Gastroesophageal sphincter (tissue), 4 donors: ENCODE measurements around the gene MTHFD1L. TPM values are rescaled to one million over a fixed set of nuclear protein-coding genes. Genes with fewer than 3 reads are reported as not detected.

Source experiments
- ATAC-seq: fragments of 150-250 bp; one replicate; pipeline ENCODE4 v1.9.1; 2016; ENCODE audit warnings: mild to moderate bottlenecking, moderate library complexity
- H3K27ac ChIP-seq, 4 donors: fragments of 200-600 bp; sonication (generic) in 3 of 4; 1 replicate in 3 of 4; 2 replicates in 1 of 4; pipeline ENCODE4 v1.5.1; 2016 to 2019
- H3K27me3 ChIP-seq: fragments of 200-600 bp; sonication (generic); one replicate; pipeline ENCODE4 v1.5.1; 2019
- H3K36me3 ChIP-seq, 2 donors: fragments of 200-600 bp; sonication (generic); one replicate each; pipeline ENCODE4 v1.5.1; 2019; ENCODE audit warnings: control low read depth in 1 of 2
- H3K4me1 ChIP-seq, 3 donors: fragments of 200-600 bp; sonication (generic); 1 replicate in 2 of 3; 2 replicates in 1 of 3; pipeline ENCODE4 v1.5.1; 2016 to 2019; ENCODE audit warnings: control low read depth in 2 of 3
- H3K4me3 ChIP-seq, 2 donors: fragments of 200-600 bp; sonication (generic); one replicate each; pipeline ENCODE4 v1.5.1; 2019; ENCODE audit warnings: mild to moderate bottlenecking in 1 of 2, moderate library complexity in 1 of 2
- H3K9me3 ChIP-seq, 3 donors: fragments of 200-600 bp; sonication (generic); one replicate each; pipeline ENCODE4 v1.5.1; 2017 to 2019; ENCODE audit warnings: control low read depth in 2 of 3
- CTCF ChIP-seq, 4 experiments: fragments of 200-600 bp in 2 of 4; fragments of 450-650 bp in 2 of 4; sonication (generic) in 1 of 4; IDR thresholded peaks; one replicate each; pipeline ENCODE4 v1.5.1; 2017 to 2019; ENCODE audit warnings: antibody characterized with exemption in 4 of 4, mild to moderate bottlenecking in 2 of 4, moderate library complexity in 2 of 4
- EP300 ChIP-seq: sonication (generic); formaldehyde crosslinking; IDR thresholded peaks from one replicate; pipeline ENCODE4 v1.6.1; 2017; ENCODE audit warnings: antibody characterized with exemption, mild to moderate bottlenecking
- POLR2A ChIP-seq, 2 donors: fragments of 450-650 bp; IDR thresholded peaks; one replicate each; pipeline ENCODE4 v1.6.1; 2017; ENCODE audit warnings: antibody characterized with exemption in 2 of 2, mild to moderate bottlenecking in 2 of 2, moderate library complexity in 1 of 2
- POLR2AphosphoS5 ChIP-seq: sonication (generic); formaldehyde crosslinking; IDR thresholded peaks from one replicate; pipeline ENCODE4 v1.6.1; 2017; ENCODE audit warnings: antibody characterized with exemption
- WGBS, 2 donors: methylation state at CpG; one replicate each; pipeline ENCODE4 v1.1.5; 2018; ENCODE audit warnings: low coverage in 1 of 2; 5-methylcytosine and 5-hydroxymethylcytosine counted together
- total RNA-seq, 4 donors: library from RNA; depleted of rRNA; stranded (reverse); fragments of >200 nt; gene quantifications; one replicate each; pipeline ENCODE4 v1.1.0, GENCODE V29; 2016

The MTHFD1L gene
- total RNA-seq, 4 donors from 2014 or later = 1.2 to 10.8 (median 4.0) TPM

- WGBS, 2 donors = 81 to 86% methylated on average over 3 to 7 of the region's 7 CpGs
These were observed 50.4 kb downstream of the MTHFD1L start for GRCh38 chr6:150915880-150916265.

DNA sequence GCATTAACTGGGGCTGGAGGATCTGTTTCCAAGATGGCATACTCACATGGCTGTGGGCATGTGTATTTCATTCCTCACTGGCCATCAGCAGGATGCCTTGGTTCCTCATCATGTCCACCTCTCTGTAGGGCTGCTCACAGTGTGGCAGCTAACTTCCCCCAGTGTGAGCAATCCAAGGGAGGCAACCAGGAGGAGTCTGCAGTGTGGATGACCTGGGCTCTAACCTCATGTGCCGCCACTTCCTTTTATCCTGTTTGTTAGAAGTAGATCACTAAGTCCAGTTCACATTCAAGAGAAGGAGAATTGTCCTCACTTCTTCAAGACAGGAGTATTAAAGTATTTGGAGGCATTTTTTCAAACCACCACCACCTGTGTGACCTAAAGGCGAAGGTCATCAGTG, 54.4 kb downstream of the MTHFD1L start:
- no peaks in the 10 kb centered on the region for H3K27me3 ChIP-seq

More at GRCh38 chr6:150915880-150916265, 50.4 kb downstream of the MTHFD1L start:
- Histone ChIP-seq H3K27me3 (no peaks in the 10 kb centered on the region), H3K36me3 (peaks cover 0 to 16% of the 10 kb centered on the region in 2 donors), H3K4me1 (no peaks in the 10 kb centered on the region), H3K9me3 (no peaks in the 10 kb centered on the region), H3K27ac (no peak overlapping the region), H3K4me3 (no peak overlapping the region)
- TF ChIP-seq EP300 (no peak), POLR2A (IDR thresholded peaks at IDR 0.05) (no peak), CTCF (IDR thresholded peaks at IDR 0.05) (no peak), POLR2AphosphoS5 (no peak)
- ATAC-seq = peak; percentile 75

DNA sequence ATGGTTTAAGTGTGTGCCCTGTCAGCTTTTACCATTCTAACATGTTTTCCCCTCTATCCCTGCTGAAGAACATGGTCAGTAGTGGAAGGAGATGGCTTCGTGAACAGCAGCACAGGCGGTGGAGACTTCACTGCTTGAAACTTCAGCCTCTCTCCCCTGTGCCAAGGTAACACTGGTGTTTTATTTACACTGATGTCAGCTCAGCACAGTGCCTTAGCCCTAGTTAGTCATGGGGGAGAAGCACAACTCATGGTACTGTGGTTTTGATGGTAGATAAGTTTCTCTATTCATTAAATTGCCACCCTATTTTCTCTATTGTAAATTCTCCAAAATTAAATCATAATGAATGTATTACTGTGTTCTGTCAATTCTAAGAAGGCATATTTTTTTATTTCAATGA, 56.6 kb downstream of the MTHFD1L start:
- Histone ChIP-seq H3K9me3 (no peaks in the 10 kb centered on the region), H3K27ac (no peak overlapping the region), H3K36me3 (peaks cover 0 to 20% of the 10 kb centered on the region in 2 donors), H3K4me1 (no peaks in the 10 kb centered on the region), H3K27me3 (no peaks in the 10 kb centered on the region), H3K4me3 (no peak overlapping the region)
- no peak for ATAC-seq
- TF ChIP-seq EP300 (no peak), POLR2A (IDR thresholded peaks at IDR 0.05) (no peak), POLR2AphosphoS5 (no peak), CTCF (IDR thresholded peaks at IDR 0.05) (no peak)
- WGBS, 2 donors = 77 to 100% methylated on average over 2 of the region's 2 CpGs

More for the DNA sequence above, 54.4 kb downstream of the MTHFD1L start:
- Histone ChIP-seq H3K4me3 (no peak overlapping the region), H3K9me3 (no peaks in the 10 kb centered on the region), H3K4me1 (no peaks in the 10 kb centered on the region), H3K27ac (no peak overlapping the region), H3K36me3 (peaks cover 0 to 20% of the 10 kb centered on the region in 2 donors)
- no peak for TF ChIP-seq CTCF (IDR thresholded peaks at IDR 0.05)
- no peak for TF ChIP-seq EP300
- no peak for TF ChIP-seq POLR2A (IDR thresholded peaks at IDR 0.05)
- TF ChIP-seq POLR2AphosphoS5 = no peak
- 100% methylated on average over 2 of the region's 2 CpGs; no CpG with 5 or more reads in 1 of the 2 donors for WGBS, 2 donors
- no peak for ATAC-seq

- peak overlapping the region in 1 of 4 donors; percentile 51 for H3K27ac ChIP-seq
- H3K4me1 ChIP-seq = no peaks in the 10 kb centered on the region
- H3K36me3 ChIP-seq = peaks cover 0 to 7% of the 10 kb centered on the region in 2 donors
- no peak for TF ChIP-seq EP300
- TF ChIP-seq CTCF (IDR thresholded peaks at IDR 0.05) = no peak
- TF ChIP-seq POLR2AphosphoS5 = no peak
- TF ChIP-seq POLR2A (IDR thresholded peaks at IDR 0.05) = no peak
- H3K27me3 ChIP-seq = no peaks in the 10 kb centered on the region
- no peaks in the 10 kb centered on the region for H3K9me3 ChIP-seq
- WGBS, 2 donors = 77 to 95% methylated on average over 2 to 6 of the region's 11 CpGs
- ATAC-seq = peak; percentile 80
- H3K4me3 ChIP-seq = no peak overlapping the region
These were observed 59.5 kb downstream of the MTHFD1L start for GRCh38 chr6:150924808-150925589.

DNA sequence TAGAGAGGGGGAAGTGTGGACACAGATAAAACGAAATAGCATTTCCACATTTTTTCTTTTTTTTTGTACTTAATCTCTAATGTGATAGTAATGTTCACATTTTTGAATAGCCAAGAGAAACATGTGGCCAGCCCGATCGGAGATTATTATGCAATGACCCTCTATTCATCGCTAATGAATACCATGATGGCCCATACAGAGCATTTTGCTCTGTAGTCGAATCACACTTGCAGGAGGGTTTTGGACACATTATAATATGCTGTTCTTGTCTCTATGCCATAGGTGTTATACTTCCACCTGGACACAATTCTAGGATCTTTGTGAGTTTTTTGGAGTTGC, 60.1 kb downstream of the MTHFD1L start:
- H3K27ac ChIP-seq = peak overlapping the region in 2 of 4 donors; percentile 19 to 34
- WGBS, 2 donors = 59 to 83% methylated on average over 5 of the region's 5 CpGs
- H3K9me3 ChIP-seq = no peaks in the 10 kb centered on the region
- no peak overlapping the region for H3K4me3 ChIP-seq
- no peaks in the 10 kb centered on the region for H3K27me3 ChIP-seq
- H3K4me1 ChIP-seq = peaks cover 0 to under 1% (median 0%) of the 10 kb centered on the region in 3 donors
- ATAC-seq = no peak
- no peak for TF ChIP-seq POLR2A (IDR thresholded peaks at IDR 0.05)
- no peak for TF ChIP-seq EP300
- TF ChIP-seq POLR2AphosphoS5 = no peak
- no peak for TF ChIP-seq CTCF (IDR thresholded peaks at IDR 0.05)
- peaks cover 0 to 4% of the 10 kb centered on the region in 2 donors for H3K36me3 ChIP-seq
